ENCODE results near the gene S100A13.
"Not testable (repeated sequence)": the region's sequence is repeated elsewhere in the genome, so short reads cannot be mapped to it uniquely, and the experiment has no call there.

The S100A13 gene

GRCh38 chr1:153649137-153649862, 22.0 kb upstream of the S100A13 start:
- no peak for DNase-seq (ENCODE audit: extremely low read depth in 1 of 2, low read depth in 1 of 2)

GRCh38 chr1:153648000-153648643, 20.8 kb upstream of the S100A13 start:
- DNase-seq (ENCODE audit: extremely low read depth in 1 of 2, low read depth in 1 of 2) = no peak

DNA sequence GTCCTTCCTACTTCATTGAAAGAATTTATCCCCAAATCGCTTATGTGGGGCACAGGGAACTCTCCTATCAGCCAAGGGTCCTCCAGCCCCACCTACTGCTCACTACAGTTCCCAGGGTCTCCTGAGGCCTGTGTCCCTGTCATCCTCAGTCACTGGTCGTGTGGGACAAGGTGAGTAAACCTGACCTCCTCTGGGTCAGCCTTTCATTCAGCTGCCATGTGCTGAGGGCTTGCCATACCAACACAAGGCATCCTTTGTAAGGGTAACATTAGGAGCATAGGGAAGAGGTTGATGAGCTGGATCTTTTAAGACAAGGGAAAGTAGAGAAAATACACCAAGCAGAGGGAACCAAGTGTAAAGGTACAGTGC, 20.0 kb upstream of the S100A13 start:
- DNase-seq (ENCODE audit: extremely low read depth in 1 of 2, low read depth in 1 of 2) = no peak

GRCh38 chr1:153646672-153647345, 19.5 kb upstream of the S100A13 start:
- no peak for DNase-seq (ENCODE audit: extremely low read depth in 1 of 2, low read depth in 1 of 2)

GRCh38 chr1:153643816-153644215, 16.5 kb upstream of the S100A13 start:
- DNase-seq (ENCODE audit: extremely low read depth in 1 of 2, low read depth in 1 of 2) = no peak

GRCh38 chr1:153643100-153643499, 15.8 kb upstream of the S100A13 start:
- no peak for DNase-seq (ENCODE audit: extremely low read depth in 1 of 2, low read depth in 1 of 2)

GRCh38 chr1:153642161-153642560, 14.9 kb upstream of the S100A13 start:
- no peak for DNase-seq (ENCODE audit: extremely low read depth in 1 of 2, low read depth in 1 of 2)

- no peak for DNase-seq (ENCODE audit: extremely low read depth in 1 of 2, low read depth in 1 of 2)
Observed at GRCh38 chr1:153640861-153641260, 13.6 kb upstream of the S100A13 start.

GRCh38 chr1:153640213-153640612, 12.9 kb upstream of the S100A13 start:
- not testable (repeated sequence) for DNase-seq (ENCODE audit: extremely low read depth in 1 of 2, low read depth in 1 of 2)

- no peak for DNase-seq (ENCODE audit: extremely low read depth in 1 of 2, low read depth in 1 of 2)
Observed at GRCh38 chr1:153639280-153639679, 12.0 kb upstream of the S100A13 start.

DNA sequence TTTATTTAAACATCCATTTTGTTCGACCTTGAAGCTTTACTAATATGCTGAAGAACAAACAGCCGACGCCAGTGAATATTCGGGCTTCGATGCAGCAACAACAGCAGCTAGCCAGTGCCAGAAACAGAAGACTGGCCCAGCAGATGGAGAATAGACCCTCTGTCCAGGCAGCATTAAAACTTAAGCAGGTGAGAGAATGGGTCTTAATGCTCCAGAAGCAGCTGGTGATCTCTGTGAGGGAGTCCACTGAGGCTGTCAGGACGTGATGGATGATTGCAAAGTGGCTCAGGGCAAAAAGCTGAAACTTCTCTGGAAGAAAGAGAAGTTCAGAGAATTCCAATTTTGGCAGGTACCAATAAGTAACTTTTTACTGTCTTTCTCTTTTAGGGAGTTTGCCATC, 11.0 kb upstream of the S100A13 start:
- DNase-seq (ENCODE audit: extremely low read depth in 1 of 2, low read depth in 1 of 2) = no peak

DNA sequence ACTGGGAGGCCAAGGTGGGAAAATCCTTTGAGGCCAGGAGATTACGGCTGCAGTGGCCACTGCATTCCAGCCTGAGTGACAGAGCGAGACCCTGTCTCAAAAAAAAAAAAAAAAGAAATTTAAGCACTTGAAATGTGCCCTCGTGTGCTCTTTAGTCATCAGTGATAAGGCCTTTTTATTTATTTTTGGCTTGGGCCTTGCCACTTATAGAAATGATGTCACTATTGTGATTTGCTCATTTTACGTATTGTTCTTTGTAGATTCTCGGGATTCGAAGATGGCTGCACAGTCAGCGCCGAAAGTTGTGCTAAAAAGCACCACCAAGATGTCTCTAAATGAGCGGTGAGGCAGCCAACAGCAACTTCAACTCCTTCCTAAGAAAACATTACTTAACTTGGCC, 9.0 kb upstream of the S100A13 start:
- DNase-seq (ENCODE audit: extremely low read depth in 1 of 2, low read depth in 1 of 2) = no peak

DNA sequence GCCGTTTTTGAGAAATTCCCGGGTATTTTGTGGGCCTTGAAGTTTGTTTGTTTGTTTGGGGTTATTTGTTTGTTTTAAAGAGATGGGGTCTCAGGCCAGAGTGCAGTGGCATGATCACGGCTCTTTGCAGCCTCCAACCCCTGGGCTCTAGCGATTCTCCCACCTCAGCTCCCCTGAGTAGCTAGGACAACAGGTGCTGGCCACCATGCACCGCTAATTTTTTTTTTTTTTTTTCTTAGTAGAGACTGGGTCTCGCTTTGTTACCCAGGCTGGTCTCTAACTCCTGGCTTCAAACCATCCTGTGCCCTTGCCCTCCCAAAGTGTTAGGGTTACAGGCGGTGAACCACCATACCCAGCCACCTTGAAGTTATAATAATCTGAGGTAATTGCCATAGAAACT, 8.6 kb upstream of the S100A13 start:
- DNase-seq (ENCODE audit: extremely low read depth in 1 of 2, low read depth in 1 of 2) = no peak

- peak; percentile 83 to 93 for DNase-seq (ENCODE audit: extremely low read depth in 1 of 2, low read depth in 1 of 2)
Observed at GRCh38 chr1:153633754-153634665, 6.7 kb upstream of the S100A13 start, which contains the start of gene CHTOP. CHTOP (plus strand) TSS chr1:153634066; CDS start chr1:153636589, 2,523 bp downstream.

- DNase-seq (ENCODE audit: extremely low read depth in 1 of 2, low read depth in 1 of 2) = no peak
Observed at GRCh38 chr1:153633161-153633753, 6.0 kb upstream of the S100A13 start.

- DNase-seq (ENCODE audit: extremely low read depth in 1 of 2, low read depth in 1 of 2) = no peak
Observed at GRCh38 chr1:153631047-153632022, 4.0 kb upstream of the S100A13 start.

- no peak for DNase-seq (ENCODE audit: extremely low read depth in 1 of 2, low read depth in 1 of 2)
Observed at GRCh38 chr1:153630384-153630783, 3.1 kb upstream of the S100A13 start.

- no peak for DNase-seq (ENCODE audit: extremely low read depth in 1 of 2, low read depth in 1 of 2)
Observed at GRCh38 chr1:153629971-153630370, 2.7 kb upstream of the S100A13 start.

- DNase-seq (ENCODE audit: extremely low read depth in 1 of 2, low read depth in 1 of 2) = no peak
Observed at GRCh38 chr1:153629343-153629665, 2.0 kb upstream of the S100A13 start.
